Stimulated activated CD8-positive, alpha-beta memory T cell treated with anti-CD3 and anti-CD28 coated beads, Interleukin-7, amount 100 ng/mL, for 24 hours (primary cell): ENCODE results near the gene SYNDIG1L.
"Not testable (repeated sequence)": the region's sequence is repeated elsewhere in the genome, so short reads cannot be mapped to it uniquely, and the experiment has no call there.

Experiments
- DNase-seq: peaks from one replicate; pipeline ENCODE4 v3.0.0-alpha.2; 2020; ENCODE audit warnings: low read depth

SYNDIG1L gene

GRCh38 chr14:74426202-74426582 is at the start of gene SYNDIG1L:
TSS of gene SYNDIG1L (minus strand) at chr14:74426210. CDS start at chr14:74409744, 16,466 bp downstream.
- DNase-seq: no peak

- no peak for DNase-seq
Observed at GRCh38 chr14:74475678-74476077, 49.7 kb upstream of the SYNDIG1L start.

- DNase-seq: no peak
Observed at GRCh38 chr14:74474376-74474775, 48.4 kb upstream of the SYNDIG1L start.

GRCh38 chr14:74472601-74473000 is 46.6 kb upstream of the SYNDIG1L start:
- no peak for DNase-seq

- DNase-seq: no peak
Observed at GRCh38 chr14:74469548-74470518, 43.8 kb upstream of the SYNDIG1L start.

GRCh38 chr14:74468513-74468912 is 42.5 kb upstream of the SYNDIG1L start:
- no peak for DNase-seq

- no peak for DNase-seq
Observed at GRCh38 chr14:74465335-74465734, 39.3 kb upstream of the SYNDIG1L start.

GRCh38 chr14:74464785-74465184 is 38.8 kb upstream of the SYNDIG1L start:
- DNase-seq: no peak

- DNase-seq: no peak
Observed at GRCh38 chr14:74463697-74464096, 37.7 kb upstream of the SYNDIG1L start.

GRCh38 chr14:74462993-74463392 is 37.0 kb upstream of the SYNDIG1L start:
- no peak for DNase-seq

GRCh38 chr14:74459976-74460375 is 34.0 kb upstream of the SYNDIG1L start:
- no peak for DNase-seq

GRCh38 chr14:74459289-74459946 is 33.4 kb upstream of the SYNDIG1L start:
- peak; percentile 2 for DNase-seq

GRCh38 chr14:74457565-74457895 is 31.5 kb upstream of the SYNDIG1L start:
- DNase-seq: no peak

- no peak for DNase-seq
Observed at GRCh38 chr14:74456684-74457564, 30.9 kb upstream of the SYNDIG1L start.

- DNase-seq: not testable (repeated sequence)
Observed at GRCh38 chr14:74454397-74454796, 28.4 kb upstream of the SYNDIG1L start.

- no peak for DNase-seq
Observed at GRCh38 chr14:74444866-74445265, 18.9 kb upstream of the SYNDIG1L start.

- DNase-seq: no peak
Observed at GRCh38 chr14:74442757-74443156, 16.7 kb upstream of the SYNDIG1L start.

- no peak for DNase-seq
Observed at GRCh38 chr14:74441113-74441512, 15.1 kb upstream of the SYNDIG1L start.

GRCh38 chr14:74438351-74438915 is 12.4 kb upstream of the SYNDIG1L start:
- no peak for DNase-seq

GRCh38 chr14:74437496-74438053 is 11.6 kb upstream of the SYNDIG1L start:
- no peak for DNase-seq

- DNase-seq: no peak
Observed at GRCh38 chr14:74434294-74434693, 8.3 kb upstream of the SYNDIG1L start.

GRCh38 chr14:74429991-74430390 is 4.0 kb upstream of the SYNDIG1L start:
- no peak for DNase-seq
